D341Med (cell line): ENCODE measurements around the gene UBN2.
"Not testable (repeated sequence)": the region's sequence is repeated elsewhere in the genome, so short reads cannot be mapped to it uniquely, and the experiment has no call there.

Experiments
- DNase-seq: peaks from one replicate; pipeline ENCODE4 v3.0.0; 2012; ENCODE audit warnings: low spot score

UBN2 gene

DNA sequence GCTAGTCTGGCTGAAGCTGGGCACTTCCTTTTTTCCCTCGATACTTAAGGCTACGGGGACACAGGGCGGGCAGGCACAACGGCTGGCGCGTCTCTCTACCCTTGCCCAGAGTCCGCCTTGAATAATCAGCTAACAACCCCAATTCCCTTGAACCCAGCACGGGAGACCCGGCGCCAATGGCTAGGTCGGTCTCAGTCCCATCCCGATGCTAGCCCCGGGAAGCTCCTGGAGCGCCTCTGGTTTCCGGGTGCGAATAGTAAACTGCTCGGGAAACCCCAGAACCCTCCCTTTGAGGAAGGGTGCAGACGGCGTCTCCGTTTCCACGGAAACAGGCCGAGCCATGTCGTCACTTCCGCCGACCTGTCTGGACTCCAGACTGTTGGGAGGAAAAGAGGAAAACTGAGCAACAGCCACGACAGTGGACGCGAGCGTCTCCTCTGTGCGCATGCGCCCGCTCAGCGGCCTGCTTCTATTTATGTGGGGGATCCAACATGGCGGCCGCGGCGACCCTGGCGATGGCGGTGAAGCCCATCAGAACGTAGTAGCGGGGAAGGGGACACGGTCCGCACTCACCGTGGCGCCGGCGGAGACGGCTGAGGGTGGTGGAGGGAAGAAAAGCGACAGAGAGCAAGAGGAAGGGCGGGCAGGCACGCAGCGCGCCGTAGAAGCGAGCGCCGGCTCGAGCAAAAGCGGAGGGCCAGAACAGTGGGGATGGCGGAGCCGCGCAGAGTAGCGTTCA lies at the start of gene UBN2:
Gene UBN2, plus strand, starts transcription at position 464 of the 739 bp plus-strand sequence. Its CDS starts 248 bp downstream, at position 712.
- DNase-seq, result peak; percentile 97

DNA sequence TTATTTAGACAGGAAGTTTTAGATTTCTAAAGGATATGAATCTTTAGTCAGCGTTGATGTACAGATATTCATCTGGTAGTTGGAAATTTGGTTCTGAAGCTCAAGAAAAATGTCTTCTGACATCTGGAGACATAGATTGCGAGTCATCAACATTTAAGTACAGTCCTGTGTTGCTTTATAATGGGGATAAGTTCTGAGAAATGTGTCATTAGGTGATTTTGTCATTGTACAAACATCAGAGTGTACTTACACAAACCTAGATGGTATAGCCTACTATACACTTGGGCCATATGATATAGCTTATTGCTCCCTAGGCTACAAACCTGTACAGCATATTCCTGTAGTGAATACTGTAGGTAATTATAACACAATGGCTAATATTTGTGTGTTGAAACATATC lies 49.6 kb upstream of the UBN2 start:
- DNase-seq, result no peak

DNA sequence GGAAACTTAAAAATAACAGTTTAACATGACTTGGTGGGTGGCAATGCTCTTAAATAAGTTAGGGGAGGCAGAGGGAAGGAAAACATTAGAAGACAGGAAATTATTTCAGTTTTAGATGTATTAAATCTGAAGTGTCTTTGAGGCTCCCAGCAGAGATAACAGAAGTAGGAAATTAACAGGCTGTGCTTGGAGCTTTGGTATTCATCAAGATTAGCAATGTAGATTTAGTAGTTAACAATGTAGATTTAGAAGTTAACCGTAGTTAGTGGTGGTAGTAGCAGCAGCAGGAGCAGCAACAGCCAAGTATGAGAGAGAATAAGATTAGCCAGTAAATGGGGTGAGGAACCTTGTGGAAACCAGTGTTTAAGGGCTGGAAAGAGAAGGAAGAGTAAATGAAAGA lies 48.7 kb upstream of the UBN2 start:
- DNase-seq, result no peak

DNA sequence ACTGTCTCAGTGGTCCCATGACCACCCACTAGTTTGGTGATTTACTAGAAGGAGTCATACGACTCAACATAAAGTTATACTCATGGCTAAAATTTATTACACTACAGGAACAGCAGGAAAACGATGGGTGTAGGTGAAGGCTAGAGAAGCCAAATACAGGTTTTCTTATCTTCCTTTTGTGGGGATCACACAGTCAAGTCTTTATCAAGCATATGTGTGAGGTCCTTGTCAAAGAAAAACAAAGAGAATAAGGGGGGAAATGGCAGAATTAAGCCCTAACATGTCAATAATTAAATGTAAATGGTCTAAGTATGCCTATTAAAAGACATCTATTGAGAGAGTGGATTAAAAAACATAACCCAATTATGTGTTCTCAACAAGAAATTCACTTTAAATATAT lies 47.8 kb upstream of the UBN2 start:
- DNase-seq, result no peak

DNA sequence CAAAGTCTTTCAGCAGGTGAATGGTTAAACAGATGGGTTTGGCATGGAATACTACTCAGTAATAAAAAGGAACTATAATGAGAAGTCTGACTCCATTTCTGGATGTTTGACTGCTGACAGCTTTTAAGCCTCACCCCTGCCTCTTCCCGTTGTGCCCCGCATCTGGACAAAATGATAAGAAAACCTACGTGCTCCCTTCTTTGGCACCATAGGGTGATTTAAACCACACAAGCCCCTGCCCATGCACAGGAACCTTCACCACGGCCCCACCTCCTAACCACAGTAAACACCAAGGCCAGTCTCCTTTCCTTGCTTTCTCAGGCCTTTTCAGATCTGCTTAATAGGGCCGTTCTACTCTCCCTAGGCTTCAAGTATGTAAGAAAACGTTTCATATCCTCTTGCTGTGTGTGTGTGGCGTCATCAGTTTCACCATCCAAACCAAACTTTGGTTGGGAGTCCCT lies 47.1 kb upstream of the UBN2 start:
- DNase-seq, result no peak

DNA sequence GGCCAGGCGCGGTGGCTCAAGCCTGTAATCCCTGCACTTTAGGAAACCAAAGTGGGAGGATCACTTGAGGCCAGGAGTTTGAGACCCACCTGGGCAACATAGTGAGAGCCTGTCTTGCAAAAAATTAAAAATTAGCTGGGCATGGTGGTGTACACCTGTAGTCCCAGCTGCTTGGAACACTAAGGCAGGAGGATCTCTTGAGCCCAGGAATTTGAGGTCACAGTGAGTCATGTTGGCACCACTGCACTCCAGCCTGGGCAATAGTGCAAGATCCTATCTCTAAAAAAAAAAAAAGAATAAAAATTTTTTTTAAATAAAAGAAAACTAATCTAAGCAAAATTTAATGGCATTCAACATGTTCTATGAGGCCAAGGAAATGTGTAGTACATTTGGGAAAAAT lies 44.9 kb upstream of the UBN2 start:
- DNase-seq, result no peak

DNA sequence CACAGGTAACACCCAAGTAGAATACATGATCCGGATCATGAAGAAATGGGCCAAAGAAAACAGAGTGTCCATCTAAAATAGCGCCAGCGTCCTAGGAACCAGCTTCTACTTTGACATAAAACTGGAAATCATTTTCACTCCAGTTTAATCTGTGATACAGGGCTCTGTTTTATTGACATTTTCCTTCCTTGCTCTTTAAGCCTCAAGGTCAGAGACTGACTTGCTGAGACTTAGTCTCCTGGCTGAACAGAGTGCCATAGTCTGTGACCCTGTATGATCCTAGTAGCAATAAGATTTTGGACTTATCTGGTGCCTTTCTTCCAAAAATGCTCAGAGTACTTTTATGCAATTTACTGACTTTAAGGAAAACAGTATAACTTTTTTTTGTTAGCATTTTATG lies 41.7 kb upstream of the UBN2 start:
- no peak for DNase-seq

DNA sequence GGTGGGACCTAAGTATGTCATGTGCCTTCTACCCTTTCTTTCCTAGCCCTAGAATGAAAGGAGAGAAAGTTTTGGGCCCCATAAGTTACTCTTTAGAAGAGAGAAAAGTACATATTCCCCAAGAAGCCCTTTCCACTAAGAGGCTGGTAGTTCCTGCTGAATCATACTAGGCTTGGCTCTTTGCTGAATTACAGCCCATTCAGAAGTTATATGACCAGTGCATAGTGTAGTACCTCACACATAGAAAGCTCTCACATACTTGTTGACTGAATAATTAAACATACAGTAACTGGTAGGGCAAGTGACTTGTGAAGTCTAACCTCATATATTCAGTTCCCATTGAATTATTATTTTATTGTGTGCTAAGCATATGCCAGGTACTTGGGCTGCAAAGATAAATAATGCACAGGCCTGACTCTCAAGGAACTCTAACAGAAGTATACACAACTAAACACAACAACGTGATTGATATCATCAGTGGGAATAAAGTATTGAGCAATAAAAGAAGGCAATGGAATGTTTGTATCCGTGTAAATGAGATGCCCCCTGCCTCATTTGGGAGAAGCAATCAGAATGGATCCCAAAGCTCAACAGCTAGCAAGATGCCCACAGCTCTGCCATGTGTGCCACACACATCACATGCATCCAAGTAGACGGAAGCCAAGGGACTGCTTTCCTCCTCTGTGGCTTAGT lies 38.9 kb upstream of the UBN2 start:
- DNase-seq, result no peak

DNA sequence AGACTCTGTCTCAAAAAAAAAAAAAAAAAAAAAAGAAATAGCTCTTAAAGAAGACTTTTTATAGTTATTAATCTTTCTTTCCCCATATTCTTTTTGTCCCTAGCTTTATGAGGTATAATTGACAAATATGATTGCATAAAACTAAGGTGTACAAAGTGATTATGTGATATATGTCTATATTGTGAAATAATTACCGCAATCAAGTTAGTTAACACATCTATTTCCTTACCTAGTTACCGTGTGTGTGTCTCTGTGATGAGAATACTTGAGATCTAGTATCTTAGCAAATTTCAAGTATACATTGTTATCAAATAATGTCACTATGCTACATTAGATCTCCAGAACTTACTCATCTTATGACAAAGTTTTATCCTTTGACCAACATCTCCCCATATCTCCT lies 30.7 kb upstream of the UBN2 start:
- no peak for DNase-seq

DNA sequence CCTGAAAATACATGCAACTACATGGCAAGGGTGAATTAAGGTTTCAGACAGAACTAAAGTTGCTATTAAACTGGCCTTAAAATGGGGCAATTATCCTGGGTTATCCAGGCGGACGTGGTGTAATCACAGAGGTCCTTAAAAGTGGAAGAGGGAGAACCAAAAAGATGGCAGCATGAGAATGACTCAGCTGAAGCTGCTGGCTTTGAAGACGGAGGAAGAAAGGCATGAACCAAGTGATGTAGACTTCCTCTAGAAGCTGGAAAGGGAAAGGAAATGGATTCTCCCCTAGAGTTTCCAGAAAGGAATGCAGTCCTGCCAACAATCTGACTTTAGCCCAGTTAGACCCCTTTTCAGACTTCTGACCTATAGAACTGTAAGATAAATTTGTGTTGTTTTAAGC lies 27.0 kb upstream of the UBN2 start:
- DNase-seq, result no peak

DNA sequence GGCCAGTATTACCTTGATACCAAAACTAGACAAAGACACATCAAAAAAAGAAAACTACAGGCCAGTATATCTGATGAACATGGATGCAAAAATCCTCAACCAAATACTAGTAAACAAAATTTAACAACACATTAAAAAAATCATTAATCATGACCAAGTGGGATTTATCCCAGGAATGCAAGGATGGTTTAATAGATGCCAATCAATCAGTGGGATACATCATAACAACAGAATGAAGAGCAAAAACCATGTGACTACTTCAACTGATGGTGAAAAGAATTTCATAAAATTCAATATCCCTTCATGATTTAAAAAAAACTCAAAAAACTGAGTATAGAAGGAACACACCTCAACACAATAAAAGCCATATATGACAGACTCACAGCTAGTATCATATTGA lies 25.2 kb upstream of the UBN2 start:
- no peak for DNase-seq

DNA sequence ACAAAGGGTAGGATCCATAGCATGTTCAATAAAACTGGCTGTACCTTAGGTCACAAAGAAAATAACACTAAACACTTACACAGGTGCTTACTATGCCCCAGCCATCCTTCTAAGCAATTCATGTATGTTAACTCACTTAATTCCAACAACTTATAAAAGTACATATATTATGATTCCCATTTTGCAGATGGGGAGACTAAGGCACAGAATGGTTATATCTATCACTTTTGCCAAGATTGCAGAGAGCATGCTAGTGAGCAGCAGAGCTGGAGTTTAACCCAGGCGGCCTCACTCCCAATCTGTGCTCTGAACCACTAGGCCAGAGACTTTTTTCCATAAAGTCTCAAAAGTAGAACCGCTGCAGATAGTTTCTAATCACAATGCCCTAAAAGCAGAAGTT lies 18.9 kb upstream of the UBN2 start:
- no peak for DNase-seq

DNA sequence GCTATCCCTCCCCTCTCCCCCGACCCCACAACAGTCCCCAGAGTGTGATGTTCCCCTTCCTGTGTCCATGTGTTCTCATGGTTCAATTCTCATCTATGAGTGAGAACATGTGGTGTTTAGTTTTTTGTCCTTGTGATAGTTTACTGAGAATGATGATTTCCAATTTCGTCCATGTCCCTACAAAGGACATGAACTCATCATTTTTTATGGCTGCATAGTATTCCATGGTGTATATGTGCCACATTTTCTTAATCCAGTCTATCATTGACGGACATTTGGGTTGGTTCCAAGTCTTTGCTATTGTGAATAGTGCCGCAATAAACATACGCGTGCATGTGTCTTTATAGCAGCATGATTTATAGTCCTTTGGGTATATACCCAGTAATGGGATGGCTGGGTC lies 17.5 kb upstream of the UBN2 start:
- DNase-seq, result not testable (repeated sequence)

DNA sequence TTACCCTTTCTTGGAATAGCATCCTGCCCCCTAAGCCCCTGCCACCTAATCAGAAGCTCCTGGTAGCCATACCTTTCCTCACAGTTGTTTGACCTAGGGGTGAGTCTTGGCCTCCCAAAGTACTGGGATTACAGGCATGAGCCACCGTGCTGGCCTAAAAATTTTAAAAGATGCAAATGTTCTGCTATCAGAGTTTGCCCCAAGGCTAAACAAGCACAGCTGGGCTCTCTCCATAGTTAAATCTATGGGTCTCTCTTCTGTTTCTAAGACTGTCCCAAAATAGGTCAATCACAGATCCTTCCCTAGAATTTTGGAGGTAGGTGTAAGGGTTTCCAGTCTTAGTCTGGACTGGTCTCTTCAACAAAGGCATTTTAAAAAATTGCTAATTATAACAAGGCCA lies 12.9 kb upstream of the UBN2 start:
- no peak for DNase-seq

DNA sequence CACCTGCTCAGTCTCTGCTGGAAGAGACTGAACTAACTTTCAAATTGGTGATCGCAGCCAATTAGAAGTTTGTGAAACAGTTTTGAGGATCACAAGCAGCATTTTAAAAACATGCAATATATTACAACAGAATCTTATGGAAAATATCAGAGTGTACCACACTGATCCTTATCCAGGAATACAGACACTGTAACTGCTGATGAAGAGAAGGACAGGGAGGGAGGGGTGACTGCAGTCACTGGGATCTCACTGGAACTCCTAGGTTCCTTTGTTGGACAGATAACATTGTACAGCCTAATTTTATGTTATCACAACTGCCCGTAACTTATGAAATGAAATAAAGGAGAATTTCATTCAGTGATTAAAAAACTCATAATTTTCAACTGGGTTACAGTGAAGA lies 6.8 kb upstream of the UBN2 start:
- DNase-seq, result no peak

DNA sequence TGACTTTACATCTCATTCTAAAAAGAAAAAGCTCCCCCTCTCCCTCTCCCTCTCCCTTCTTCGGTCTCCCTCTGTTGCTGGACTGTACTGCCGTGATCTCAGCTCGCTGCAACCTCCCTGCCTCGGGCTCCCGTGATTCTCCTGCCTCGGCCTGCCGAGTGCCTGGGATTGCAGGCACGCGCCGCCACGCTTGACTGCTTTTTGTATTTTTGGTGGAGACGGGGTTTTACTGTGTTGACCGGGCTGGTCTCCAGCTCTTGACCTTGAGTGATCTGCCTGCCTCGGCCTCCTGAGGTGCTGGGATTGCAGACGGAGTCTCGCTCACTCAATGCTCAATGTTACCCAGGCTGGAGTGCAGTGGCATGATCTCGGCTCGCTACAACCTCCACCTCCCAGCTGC lies 6.2 kb upstream of the UBN2 start:
- not testable (repeated sequence) for DNase-seq

DNA sequence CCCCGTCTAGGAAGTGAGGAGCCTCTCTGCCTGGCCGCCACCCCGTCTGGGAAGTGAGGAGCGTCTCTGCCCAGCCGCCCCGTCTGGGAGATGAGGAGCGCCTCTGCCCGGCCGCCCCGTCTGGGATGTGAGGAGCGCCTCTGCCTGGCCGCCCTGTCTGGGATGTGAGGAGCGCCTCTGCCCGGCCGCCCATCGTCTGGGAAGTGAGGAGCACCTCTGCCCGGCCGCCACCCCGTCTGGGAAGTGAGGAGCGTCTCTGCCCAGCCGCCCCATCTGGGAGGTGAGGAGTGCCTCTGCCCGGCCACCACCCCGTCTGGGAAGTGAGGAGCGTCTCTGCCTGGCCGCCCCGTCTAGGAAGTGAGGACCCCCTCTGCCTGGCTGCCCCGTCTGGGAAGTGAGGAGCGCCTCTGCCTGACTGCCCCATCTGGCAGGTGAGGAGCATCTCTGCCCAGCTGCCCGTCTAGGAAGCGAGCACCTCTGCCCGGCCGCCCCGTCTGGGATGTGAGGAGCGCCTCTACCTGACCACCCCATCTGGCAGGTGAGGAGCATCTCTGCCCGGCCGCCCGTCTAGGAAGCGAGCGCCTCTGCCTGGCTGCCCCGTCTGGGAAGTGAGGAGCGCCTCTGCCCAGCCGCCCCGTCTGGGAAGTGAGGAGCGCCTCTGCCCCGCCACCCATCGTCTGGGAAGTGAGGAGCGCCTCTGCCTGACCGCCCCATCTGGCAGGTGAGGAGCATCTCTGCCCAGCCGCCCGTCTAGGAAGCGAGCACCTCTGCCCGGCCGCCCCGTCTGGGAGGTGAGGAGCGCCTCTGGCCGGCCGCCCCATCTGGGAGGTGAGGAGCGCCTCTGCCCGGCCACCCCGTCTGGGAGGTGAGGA lies 5.5 kb upstream of the UBN2 start:
- not testable (repeated sequence) for DNase-seq

DNA sequence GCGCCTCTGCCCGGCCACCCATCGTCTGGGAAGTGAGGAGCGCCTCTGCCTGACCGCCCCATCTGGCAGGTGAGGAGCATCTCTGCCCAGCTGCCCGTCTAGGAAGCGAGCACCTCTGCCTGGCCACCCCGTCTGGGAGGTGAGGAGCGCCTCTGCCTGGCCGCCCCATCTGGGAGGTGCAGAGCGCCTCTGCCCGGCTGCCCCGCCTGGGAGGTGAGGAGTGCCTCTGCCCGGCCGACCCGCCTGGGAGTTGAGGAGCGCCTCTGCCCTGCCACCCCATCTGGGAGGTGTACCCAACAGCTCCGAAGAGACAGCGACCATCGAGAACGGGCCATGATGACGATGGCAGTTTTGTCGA lies 4.9 kb upstream of the UBN2 start:
- DNase-seq, result not testable (repeated sequence)

DNA sequence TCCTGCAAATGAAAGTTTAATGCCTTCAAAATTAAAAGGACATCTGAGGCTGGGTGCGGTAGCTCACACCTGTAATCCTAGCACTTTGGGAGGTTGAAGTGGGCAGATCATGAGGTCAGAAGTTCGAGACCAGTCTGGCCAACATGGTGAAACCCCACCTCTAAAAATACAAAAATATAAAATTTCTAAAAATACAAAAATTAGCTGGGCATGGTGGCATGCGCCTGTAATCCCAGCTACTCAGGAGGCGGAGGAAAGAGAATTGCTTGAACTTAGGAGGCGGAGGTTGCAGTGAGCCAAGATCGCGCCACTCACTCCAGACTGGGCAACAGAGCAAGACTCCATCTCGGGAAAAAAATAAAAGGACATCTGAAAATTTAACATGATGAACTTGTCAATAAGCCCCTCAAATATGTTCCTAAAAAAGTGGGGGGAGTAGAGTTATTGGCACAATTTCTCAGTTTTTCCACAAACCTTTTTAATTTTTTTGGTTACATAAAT lies 4.0 kb upstream of the UBN2 start:
- not testable (repeated sequence) for DNase-seq

DNA sequence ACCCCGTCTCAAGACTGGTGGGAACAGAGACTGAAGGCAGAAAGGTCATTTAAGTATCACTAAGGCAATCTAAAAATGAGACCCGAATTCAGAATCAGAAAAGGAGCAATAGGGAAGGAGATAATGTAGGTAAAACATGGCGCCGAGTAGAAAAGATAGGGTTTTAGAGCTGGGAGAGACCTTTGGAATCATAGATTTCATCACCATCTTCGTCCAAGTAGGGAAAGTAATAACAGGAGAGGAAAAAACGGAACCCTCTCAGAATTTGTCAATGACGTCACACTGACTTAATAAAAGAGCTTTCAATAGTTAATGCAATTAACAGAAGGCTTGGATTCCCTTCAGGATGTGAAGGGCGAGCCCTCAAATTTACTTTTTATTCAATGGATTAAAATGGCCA lies 1.0 kb upstream of the UBN2 start:
- DNase-seq, result no peak

DNA sequence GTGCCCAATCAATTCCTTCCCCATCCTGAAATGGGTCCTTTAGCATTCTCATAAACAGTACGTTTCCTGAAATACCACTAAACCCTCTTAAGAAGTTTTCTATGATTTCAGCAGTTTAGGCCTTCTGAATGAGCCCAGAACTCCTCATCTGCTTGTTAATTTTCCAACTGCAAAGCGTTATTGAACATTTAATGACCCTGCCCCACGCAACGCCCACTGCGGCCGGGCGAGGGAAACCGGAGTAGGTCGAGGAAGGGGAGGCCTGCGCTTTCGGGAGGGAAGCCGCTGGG lies 608 bp upstream of the UBN2 start:
- DNase-seq, result no peak

DNA sequence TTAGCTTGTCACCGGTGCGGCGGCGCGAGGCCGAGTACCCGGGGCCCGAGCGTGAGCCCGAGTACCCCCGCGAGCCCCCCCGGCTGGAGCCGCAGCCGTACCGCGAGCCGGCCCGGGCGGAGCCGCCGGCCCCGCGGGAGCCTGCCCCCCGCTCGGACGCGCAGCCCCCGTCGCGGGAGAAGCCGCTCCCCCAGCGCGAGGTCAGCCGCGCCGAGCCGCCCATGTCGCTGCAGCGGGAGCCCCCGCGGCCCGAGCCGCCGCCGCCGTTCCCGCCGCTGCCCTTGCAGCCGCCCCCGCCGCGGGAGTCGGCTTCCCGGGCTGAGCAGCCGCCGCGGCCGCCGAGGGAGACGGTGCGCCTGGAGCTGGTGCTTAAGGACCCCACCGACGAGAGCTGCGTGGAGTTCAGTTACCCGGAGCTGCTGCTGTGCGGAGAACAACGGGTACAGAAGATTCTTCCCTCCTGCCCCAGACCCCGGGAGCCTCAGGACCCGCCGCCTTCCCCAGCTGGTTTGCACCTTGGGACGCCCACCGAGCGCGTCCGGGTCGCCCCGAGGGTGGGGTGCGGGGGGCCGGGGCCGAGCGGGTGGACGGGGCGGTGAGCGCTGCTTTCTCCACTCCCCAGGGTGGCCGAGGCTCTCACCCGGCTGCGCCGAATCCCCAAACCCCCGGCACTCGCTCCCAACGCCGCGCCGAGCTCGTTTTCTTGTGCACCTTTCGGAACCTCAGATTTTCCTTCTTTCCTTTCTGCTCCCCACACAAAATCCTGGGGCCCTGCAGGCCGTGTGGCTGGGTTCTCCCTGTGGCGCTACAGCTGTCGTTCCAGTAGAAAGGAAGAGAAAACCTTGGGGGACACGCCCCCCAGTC lies 708 bp downstream of the UBN2 start:
- peak; percentile 71 for DNase-seq
